HG03108 (cell line): ENCODE results near the gene MTA1.

Experiments used
- ATAC-seq: cut with Tn5 transposase; IDR thresholded peaks from one replicate; pipeline ENCODE4 v1.9.1; 2021; ENCODE audit warnings: moderate library complexity; ENCODE audit not compliant: unreplicated experiment

The MTA1 gene

DNA sequence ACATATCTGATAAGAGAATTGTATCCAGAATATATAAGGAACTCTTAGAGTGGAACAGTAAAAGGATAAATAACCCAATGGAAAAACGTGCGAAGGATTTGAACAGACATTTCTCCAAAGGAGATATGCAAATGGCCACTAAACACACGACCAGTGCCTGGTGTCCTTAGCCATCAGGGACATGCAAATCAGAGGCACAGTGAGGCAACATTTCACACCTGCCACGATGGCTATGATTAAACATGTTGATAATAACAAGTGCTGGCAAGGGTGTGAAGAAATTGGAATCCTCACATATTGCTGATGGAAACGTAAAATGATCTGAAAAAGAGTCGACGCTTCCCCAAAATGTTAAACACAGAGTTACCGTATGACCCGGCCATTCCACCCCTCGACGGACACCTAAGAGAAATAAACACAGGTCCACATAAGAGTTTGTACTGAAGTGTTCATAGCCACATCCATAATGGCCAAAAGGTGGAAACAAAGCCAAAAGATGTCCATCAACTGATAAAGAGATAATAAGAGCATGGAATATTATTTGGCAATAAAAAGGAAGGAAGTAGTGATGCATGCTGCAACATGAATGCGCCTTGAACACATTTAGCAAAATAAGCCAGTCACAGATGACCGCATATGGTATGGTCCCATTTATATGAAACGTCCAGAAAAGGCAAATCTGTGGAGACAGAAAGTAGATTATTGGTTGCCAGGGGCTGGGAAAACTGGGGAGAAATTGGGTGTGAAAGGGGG is 100.5 kb downstream of the MTA1 start:
- no peak for ATAC-seq
